Mammary epithelial cell (primary cell): ENCODE data around the gene UPK1A.

Experiments
- EZH2 ChIP-seq: IDR thresholded peaks from 2 replicates; pipeline ENCODE4 v1.6.1; 2012; ENCODE audit warnings: low read length, inconsistent platforms, borderline replicate concordance
- TF ChIP-seq, protein P1 (sequence below), 2 donors: IDR thresholded peaks in 1 of 2; conservative IDR thresholded peaks in 1 of 2; 2 replicates each; pipeline ENCODE4 v1.5.1; 2011 to 2012; ENCODE audit warnings: inconsistent platforms in 2 of 2, low read length in 2 of 2, mild to moderate bottlenecking in 2 of 2, control low read depth in 1 of 2, low read depth in 1 of 2; ENCODE audit not compliant: insufficient read depth in 1 of 2; ENCODE audit errors: extremely low read depth in 1 of 2

DNA sequence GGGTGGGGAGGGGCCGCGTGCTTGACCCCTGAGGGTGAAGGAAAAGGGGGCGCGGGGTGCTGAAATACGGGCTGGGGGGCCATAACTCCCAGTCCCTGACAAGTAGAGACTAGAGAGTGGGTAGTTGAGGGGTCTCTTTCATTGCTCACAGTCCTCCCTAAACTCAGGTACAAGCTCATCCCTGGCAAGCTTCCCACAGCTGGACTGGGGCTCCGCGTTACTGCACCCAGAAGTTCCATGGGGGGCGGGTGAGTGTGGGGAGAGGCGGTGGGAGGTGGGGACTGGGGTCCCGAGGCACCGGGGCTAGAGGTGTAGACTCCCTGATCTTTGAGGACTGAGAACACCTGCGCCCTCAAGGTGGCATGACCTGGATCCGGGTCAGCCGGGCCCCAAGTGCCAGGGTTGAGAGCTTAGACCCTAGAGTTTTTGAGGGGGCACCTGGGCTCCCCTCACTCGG lies 23.5 kb upstream of the UPK1A start:
- TF ChIP-seq, protein P1, sequence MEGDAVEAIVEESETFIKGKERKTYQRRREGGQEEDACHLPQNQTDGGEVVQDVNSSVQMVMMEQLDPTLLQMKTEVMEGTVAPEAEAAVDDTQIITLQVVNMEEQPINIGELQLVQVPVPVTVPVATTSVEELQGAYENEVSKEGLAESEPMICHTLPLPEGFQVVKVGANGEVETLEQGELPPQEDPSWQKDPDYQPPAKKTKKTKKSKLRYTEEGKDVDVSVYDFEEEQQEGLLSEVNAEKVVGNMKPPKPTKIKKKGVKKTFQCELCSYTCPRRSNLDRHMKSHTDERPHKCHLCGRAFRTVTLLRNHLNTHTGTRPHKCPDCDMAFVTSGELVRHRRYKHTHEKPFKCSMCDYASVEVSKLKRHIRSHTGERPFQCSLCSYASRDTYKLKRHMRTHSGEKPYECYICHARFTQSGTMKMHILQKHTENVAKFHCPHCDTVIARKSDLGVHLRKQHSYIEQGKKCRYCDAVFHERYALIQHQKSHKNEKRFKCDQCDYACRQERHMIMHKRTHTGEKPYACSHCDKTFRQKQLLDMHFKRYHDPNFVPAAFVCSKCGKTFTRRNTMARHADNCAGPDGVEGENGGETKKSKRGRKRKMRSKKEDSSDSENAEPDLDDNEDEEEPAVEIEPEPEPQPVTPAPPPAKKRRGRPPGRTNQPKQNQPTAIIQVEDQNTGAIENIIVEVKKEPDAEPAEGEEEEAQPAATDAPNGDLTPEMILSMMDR (conservative IDR thresholded peaks at IDR 0.05 in 1 of 2, IDR thresholded peaks at IDR 0.05 in 1 of 2; ENCODE audit: extremely low read depth in 1 of 2, insufficient read depth in 1 of 2, low read depth in 1 of 2, low read length in 2 of 2), result no peak
- no peak for TF ChIP-seq EZH2
